H9 (cell line): ENCODE measurements around the gene AK9. TPM values are rescaled to one million over a fixed set of nuclear protein-coding genes. Genes with fewer than 3 reads are reported as not detected.

Source experiments
- DNase-seq: peaks from one replicate; pipeline ENCODE4 v3.0.0-alpha.2; 2017
- H2AFZ ChIP-seq: one replicate; pipeline ENCODE4 v1.6.1; 2013; ENCODE audit warnings: mild to moderate bottlenecking, low read length, control low read depth, moderate library complexity
- H2AK5ac ChIP-seq: 2 replicates; pipeline ENCODE4 v1.6.1; 2013; ENCODE audit warnings: low read length, control low read depth, mixed read lengths; ENCODE audit not compliant: insufficient read length
- H2BK120ac ChIP-seq: one replicate; pipeline ENCODE4 v1.6.1; 2013; ENCODE audit warnings: low read depth, mild to moderate bottlenecking, low read length, control low read depth, inconsistent platforms; ENCODE audit not compliant: poor library complexity, severe bottlenecking
- H2BK12ac ChIP-seq: 2 replicates; pipeline ENCODE4 v1.6.1; 2013; ENCODE audit warnings: low read length, control low read depth, mixed read lengths, low read depth; ENCODE audit not compliant: insufficient read length
- H2BK15ac ChIP-seq: 2 replicates; pipeline ENCODE4 v1.6.1; 2013; ENCODE audit warnings: low read depth, low read length, control low read depth
- H2BK20ac ChIP-seq: one replicate; pipeline ENCODE4 v1.6.1; 2013; ENCODE audit warnings: low read depth, mild to moderate bottlenecking, low read length, control low read depth, inconsistent platforms; ENCODE audit not compliant: poor library complexity, severe bottlenecking
- H2BK5ac ChIP-seq: 2 replicates; pipeline ENCODE4 v1.6.1; 2013; ENCODE audit warnings: low read length, control low read depth, mixed read lengths; ENCODE audit not compliant: insufficient read length
- H3K14ac ChIP-seq: 2 replicates; pipeline ENCODE4 v1.6.1; 2013; ENCODE audit warnings: low read length, control low read depth; ENCODE audit not compliant: insufficient read depth
- H3K18ac ChIP-seq: 2 replicates; pipeline ENCODE4 v1.6.1; 2013; ENCODE audit warnings: low read depth, mild to moderate bottlenecking, mixed read lengths, low read length, control low read depth; ENCODE audit not compliant: insufficient read length
- H3K23ac ChIP-seq: 2 replicates; pipeline ENCODE4 v1.6.1; 2013; ENCODE audit warnings: low read length, control low read depth, mixed read lengths, low read depth; ENCODE audit not compliant: insufficient read length
- H3K23me2 ChIP-seq: 2 replicates; pipeline ENCODE4 v1.6.1; 2013; ENCODE audit warnings: low read depth, mild to moderate bottlenecking, mixed read lengths, low read length, control low read depth; ENCODE audit not compliant: insufficient read length, poor library complexity, severe bottlenecking
- H3K27ac ChIP-seq: 2 replicates; pipeline ENCODE4 v1.5.1; 2013; ENCODE audit warnings: low read length, control low read depth, mixed read lengths, low read depth; ENCODE audit not compliant: insufficient read length
- H3K27me3 ChIP-seq: 2 replicates; pipeline ENCODE4 v1.6.1; 2013; ENCODE audit warnings: low read length, control low read depth, inconsistent platforms; ENCODE audit not compliant: insufficient read depth
- H3K4ac ChIP-seq: 2 replicates; pipeline ENCODE4 v1.6.1; 2013; ENCODE audit warnings: low read depth, mild to moderate bottlenecking, control low read depth, inconsistent platforms, low read length, moderate library complexity
- H3K4me1 ChIP-seq: 2 replicates; pipeline ENCODE4 v1.6.1; 2013; ENCODE audit warnings: low read length, control low read depth, inconsistent platforms; ENCODE audit not compliant: insufficient read depth
- H3K4me2 ChIP-seq: 2 replicates; pipeline ENCODE4 v1.6.1; 2013; ENCODE audit warnings: low read length, control low read depth, mixed read lengths; ENCODE audit not compliant: insufficient read length, insufficient read depth
- H3K56ac ChIP-seq: 2 replicates; pipeline ENCODE4 v1.6.1; 2013; ENCODE audit warnings: low read depth, mild to moderate bottlenecking, mixed read lengths, low read length, control low read depth; ENCODE audit not compliant: insufficient read length
- H3K79me1 ChIP-seq: 2 replicates; pipeline ENCODE4 v1.6.1; 2013; ENCODE audit warnings: low read depth, mild to moderate bottlenecking, moderate library complexity, low read length, control low read depth, inconsistent platforms; ENCODE audit not compliant: insufficient read depth, poor library complexity, severe bottlenecking
- H3K79me2 ChIP-seq: 2 replicates; pipeline ENCODE4 v1.6.1; 2013; ENCODE audit warnings: low read length, control low read depth, inconsistent platforms; ENCODE audit not compliant: insufficient read depth
- H3K9ac ChIP-seq: 2 replicates; pipeline ENCODE4 v1.6.1; 2013; ENCODE audit warnings: low read length, control low read depth, mixed read lengths; ENCODE audit not compliant: insufficient read length; ENCODE audit errors: extremely low read depth
- H3K9me3 ChIP-seq: one replicate; pipeline ENCODE4 v1.6.1; 2013; ENCODE audit warnings: low read depth, low read length, inconsistent platforms; ENCODE audit not compliant: control insufficient read depth
- H3T11ph ChIP-seq: one replicate; pipeline ENCODE4 v1.6.1; 2013; ENCODE audit warnings: mild to moderate bottlenecking, low read length, control low read depth, inconsistent platforms
- H4K20me1 ChIP-seq: one replicate; pipeline ENCODE4 v1.6.1; 2013; ENCODE audit not compliant: control insufficient read depth, insufficient read length, insufficient read depth
- H4K5ac ChIP-seq: 2 replicates; pipeline ENCODE4 v1.6.1; 2013; ENCODE audit warnings: low read depth, mild to moderate bottlenecking, mixed read lengths, low read length, control low read depth; ENCODE audit not compliant: insufficient read length
- H4K8ac ChIP-seq: replicated peaks from 2 replicates; pipeline ENCODE4 v1.6.1; 2013; ENCODE audit warnings: low read length, control low read depth, mixed read lengths, low read depth; ENCODE audit not compliant: insufficient read length
- H4K91ac ChIP-seq: 2 replicates; pipeline ENCODE4 v1.6.1; 2013; ENCODE audit warnings: low read depth, mild to moderate bottlenecking, moderate library complexity, mixed read lengths, low read length, control low read depth; ENCODE audit not compliant: insufficient read length
- H3K27ac Mint-ChIP-seq, 3 experiments: 2 replicates in 2 of 3; 3 replicates in 1 of 3; pipeline ENCODE4 v1.8.0; 2020 to 2021; ENCODE audit warnings: mixed read lengths in 3 of 3, mild to moderate bottlenecking in 1 of 3, moderate library complexity in 1 of 3
- H3K27me3 Mint-ChIP-seq: 2 replicates; pipeline ENCODE4 v1.8.0; 2021; ENCODE audit warnings: low read depth, mild to moderate bottlenecking, moderate library complexity, mixed read lengths
- H3K36me3 Mint-ChIP-seq, 3 experiments: 2 replicates in 2 of 3; 3 replicates in 1 of 3; pipeline ENCODE4 v1.8.0; 2020 to 2021; ENCODE audit warnings: low read depth in 3 of 3, mixed read lengths in 3 of 3; ENCODE audit not compliant: insufficient read depth in 1 of 3
- H3K4me1 Mint-ChIP-seq, 2 experiments: 2 replicates each; pipeline ENCODE4 v1.8.0; 2020; ENCODE audit warnings: mixed read lengths in 2 of 2
- H3K4me3 Mint-ChIP-seq, 2 experiments: 2 replicates in 1 of 2; 3 replicates in 1 of 2; pipeline ENCODE4 v1.8.0; 2020 to 2021; ENCODE audit warnings: mild to moderate bottlenecking in 2 of 2, mixed read lengths in 2 of 2, moderate library complexity in 1 of 2
- H3K9me3 Mint-ChIP-seq, 2 experiments: 2 replicates in 1 of 2; 3 replicates in 1 of 2; pipeline ENCODE4 v1.8.0; 2020; ENCODE audit warnings: mild to moderate bottlenecking in 2 of 2, mixed read lengths in 2 of 2, moderate library complexity in 1 of 2
- CTCF ChIP-seq: fragments of 200-600 bp; sonication (generic); conservative IDR thresholded peaks from 3 replicates; pipeline ENCODE4 v1.8.0; 2021; ENCODE audit warnings: antibody characterized with exemption, mild to moderate bottlenecking
- WGBS: extraction: QIAGEN DNeasy Blood & Tissue Kit; methylation state at CpG from one replicate; pipeline ENCODE4 v1.1.7; 2013; ENCODE audit warnings: missing lambda C conversion rate, low lambda C conversion rate, mixed read lengths; ENCODE audit not compliant: insufficient read length; ENCODE audit errors: extremely low coverage; 5-methylcytosine and 5-hydroxymethylcytosine counted together
- total RNA-seq: library from RNA; stranded (reverse); gene quantifications from 2 replicates; pipeline ENCODE4 v1.2.1, GENCODE V29; 2021

The AK9 gene
- total RNA-seq, 1 experiment from 2014 or later: 2.3 TPM

- TF ChIP-seq CTCF: no peak
- Histone ChIP-seq H3K4me1 (peaks cover 12% of the 10 kb centered on the region; the same call in 1 of the 2 replicates), H3K27me3 (no peaks in the 10 kb centered on the region), H4K5ac (no peak overlapping the region), H3K9me3 (no peaks in the 10 kb centered on the region), H2BK15ac (no peak overlapping the region), H3K23ac (no peak overlapping the region), H3K27ac (no peak overlapping the region), H3K79me2 (peaks cover 25% of the 10 kb centered on the region; the same call in 1 of the 2 replicates), H4K91ac (no peak overlapping the region), H2BK120ac (no peak overlapping the region), H4K8ac (no peak overlapping the region), H3K79me1 (peaks cover 2% of the 10 kb centered on the region), H3T11ph (no peak overlapping the region), H2AK5ac (no peak overlapping the region), H2AFZ (no peak overlapping the region), H2BK5ac (no peak overlapping the region), H3K9ac (no peak overlapping the region), H3K4ac (no peak overlapping the region), H3K4me2 (peak overlapping the region; percentile 89), H2BK20ac (no peak overlapping the region), H3K56ac (no peak overlapping the region), H2BK12ac (no peak overlapping the region), H4K20me1 (no peaks in the 10 kb centered on the region), H3K23me2 (peaks cover 4% of the 10 kb centered on the region), H3K18ac (no peak overlapping the region), H3K14ac (no peak overlapping the region)
- DNase-seq: no peak
- Mint-ChIP-seq H3K27ac (no peak overlapping the region), H3K9me3 (no peaks in the 10 kb centered on the region), H3K27me3 (peaks cover 3% of the 10 kb centered on the region; the same call in 1 of the 2 replicates), H3K4me3 (peak overlapping the region; percentile 60 to 76; a peak in 4 of 5 replicates), H3K4me1 (peaks cover 39 to 42% of the 10 kb centered on the region in 2 experiments), H3K36me3 (peaks cover 15 to 29% (median 27%) of the 10 kb centered on the region in 3 experiments)
- WGBS: no CpG with 5 or more reads among the region's 3 CpGs
These were observed 206.9 kb downstream of the AK9 start for GRCh38 chr6:109484122-109484521.
